HPDE6-E6E7 (cell line): Measurements from ENCODE around the gene KRTAP10-4.
"Not testable (repeated sequence)": the region's sequence is repeated elsewhere in the genome, so short reads cannot be mapped to it uniquely, and the experiment has no call there.

Source experiments
- DNase-seq: peaks from one replicate; pipeline ENCODE4 v3.0.0; 2011; ENCODE audit warnings: missing footprints; ENCODE audit errors: extremely low spot score

Gene KRTAP10-4

DNA sequence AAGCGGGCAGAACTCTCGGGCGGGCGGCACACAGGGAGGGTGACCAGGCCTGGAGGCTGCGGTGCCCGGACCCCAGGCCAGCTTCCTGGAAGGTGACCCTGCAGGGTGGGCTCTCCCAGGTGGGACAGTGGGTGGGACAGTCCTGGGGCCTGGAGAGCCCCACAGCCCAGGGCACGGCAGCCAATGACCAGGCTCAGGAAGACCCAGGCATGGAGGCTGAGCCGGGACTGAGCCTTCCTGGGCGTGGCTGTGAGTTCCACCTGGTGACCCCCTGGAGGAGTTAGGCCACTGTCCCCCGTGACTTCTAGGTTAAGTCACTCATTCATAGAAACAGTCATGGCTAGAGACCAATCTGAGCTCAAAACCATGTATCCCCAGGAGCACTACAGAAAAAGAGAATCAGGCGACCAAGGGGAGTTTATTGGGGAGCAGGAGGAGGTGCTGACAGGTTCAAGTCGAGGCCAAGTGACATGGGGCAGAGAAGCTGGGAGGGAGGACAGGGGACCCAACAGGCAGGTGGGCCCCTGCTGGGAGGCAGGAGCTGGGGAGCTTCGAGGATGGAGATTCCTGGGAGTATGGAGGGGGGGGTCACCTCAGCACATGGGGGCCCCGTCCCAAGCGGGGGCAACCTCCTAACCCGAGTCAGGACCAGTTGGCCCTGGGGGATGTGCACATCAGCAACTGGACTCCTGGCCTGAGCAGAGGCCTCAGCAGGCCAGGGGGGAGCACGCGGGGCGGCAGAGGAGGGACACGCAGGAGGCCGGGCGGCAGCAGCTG, 5.7 kb downstream of the KRTAP10-4 start:
- DNase-seq = no peak

DNA sequence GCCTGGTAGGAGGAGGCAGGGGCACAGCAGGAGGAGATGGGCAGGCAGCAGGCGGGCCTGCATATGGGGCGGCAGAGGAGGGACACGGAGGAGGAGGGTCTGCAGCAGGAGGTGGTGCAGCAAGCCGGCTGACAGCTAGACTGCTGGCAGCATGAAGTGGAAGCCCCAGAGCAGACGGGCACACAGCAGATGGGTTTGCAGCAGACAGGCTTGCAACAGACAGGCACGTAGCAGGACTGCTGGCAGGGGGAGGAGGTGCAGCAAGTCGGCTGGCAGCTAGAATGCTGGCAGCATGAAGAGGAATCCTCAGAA, 6.3 kb downstream of the KRTAP10-4 start:
- no peak for DNase-seq

DNA sequence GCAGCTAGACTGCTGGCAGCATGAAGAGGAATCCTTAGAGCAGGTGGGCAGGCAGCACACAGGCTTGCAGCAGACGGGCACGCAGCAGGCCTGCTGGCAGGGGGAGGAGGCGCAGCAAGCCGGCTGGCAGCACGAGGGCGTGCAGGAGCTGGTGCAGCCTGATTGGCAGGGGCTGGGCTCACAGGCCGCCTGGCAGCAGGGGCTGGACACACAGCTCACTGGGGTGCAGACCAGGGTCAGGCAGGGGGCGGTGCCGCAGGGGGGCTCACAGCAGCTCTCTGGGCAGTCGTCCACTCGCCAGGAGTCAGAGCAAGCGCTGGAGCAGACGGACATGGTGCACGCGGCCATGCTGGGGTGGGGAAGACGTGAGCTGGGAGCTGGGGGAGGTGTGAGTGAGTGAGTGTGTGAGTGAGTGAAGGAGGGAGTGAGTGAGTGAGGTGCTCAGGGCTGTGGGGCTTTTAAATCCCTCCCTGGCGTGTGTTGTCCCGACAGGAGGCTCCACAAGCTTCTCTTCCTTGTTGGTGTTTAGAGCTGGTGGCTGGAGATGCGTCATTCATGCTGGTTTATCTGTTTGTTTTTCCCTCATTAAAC, 6.8 kb downstream of the KRTAP10-4 start, which contains the start of gene KRTAP10-5:
KRTAP10-5 (minus strand) TSS at position 374 of the 591 bp plus-strand sequence; CDS start at position 348, 26 bp downstream.
- DNase-seq = not testable (repeated sequence)

DNA sequence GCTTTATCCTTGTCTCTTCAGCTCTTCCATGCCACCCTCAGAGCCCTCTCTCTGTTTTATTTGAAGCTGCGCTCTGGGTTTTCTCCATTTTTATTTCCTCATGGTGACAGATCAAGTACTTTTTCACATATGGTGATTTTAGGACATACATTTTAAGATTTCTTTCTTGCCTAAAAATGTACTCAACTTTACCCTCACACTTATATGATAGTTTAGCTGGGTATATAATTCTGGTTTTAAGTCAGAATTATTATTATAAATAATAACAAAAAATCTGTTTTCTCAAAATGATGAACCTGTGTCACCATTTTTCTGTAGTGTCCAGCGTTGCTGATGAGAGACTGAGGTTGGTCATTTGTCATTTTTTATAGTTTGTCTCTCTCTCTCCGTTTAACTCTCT, 7.6 kb downstream of the KRTAP10-4 start:
- no peak for DNase-seq

DNA sequence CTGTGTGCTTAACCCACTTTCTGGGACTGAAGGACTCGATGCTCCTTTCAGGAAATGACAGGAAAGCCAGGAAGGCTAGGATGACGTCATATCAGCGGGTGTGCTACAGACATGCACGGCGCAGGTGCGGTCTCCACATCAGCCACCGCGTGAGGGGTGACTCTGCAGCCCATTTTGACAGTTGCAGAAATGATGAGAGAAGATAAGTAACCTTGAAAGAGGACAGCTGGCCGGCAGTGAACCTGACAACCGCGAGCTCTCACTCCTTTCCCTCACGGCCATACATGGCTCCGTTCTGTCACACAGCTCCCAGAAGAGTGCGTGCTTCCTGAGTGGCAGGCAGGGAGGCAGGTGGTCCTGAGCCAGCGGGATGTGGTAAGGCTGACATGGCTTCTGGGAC, 8.5 kb downstream of the KRTAP10-4 start:
- no peak for DNase-seq

DNA sequence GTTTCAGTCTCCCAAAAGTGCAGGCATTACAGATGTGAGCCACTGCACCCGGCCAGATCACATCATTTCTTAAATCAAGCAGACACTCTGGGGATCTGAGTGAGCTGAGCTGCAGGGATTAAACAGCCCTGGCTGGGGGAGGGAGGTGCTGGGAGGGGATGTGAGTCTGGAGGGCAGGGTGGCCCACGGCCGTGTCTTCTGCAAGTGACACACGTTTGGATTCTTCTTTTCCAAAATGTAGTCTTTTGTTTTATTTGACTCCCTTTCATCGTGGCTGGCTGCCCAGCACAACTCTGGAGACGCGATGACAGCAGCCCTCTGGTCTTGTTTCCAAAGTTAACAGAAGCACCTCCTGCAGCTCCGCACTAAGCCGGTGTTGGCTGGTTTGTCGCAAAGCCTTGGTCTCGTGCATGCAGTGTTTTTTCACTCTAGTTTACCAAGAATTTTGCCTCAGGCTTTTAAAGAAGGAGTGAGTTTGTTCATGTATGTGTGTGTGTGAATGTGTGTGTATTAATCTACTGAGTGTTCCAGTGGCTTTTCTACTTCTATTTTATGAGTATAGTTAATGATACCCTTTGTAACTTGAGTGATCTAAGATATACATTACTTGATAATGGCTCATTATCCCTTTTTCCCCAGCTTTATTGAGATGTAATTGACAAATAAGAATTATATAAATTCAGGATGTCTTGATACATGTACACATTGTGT, 9.7 kb downstream of the KRTAP10-4 start:
- DNase-seq = no peak

DNA sequence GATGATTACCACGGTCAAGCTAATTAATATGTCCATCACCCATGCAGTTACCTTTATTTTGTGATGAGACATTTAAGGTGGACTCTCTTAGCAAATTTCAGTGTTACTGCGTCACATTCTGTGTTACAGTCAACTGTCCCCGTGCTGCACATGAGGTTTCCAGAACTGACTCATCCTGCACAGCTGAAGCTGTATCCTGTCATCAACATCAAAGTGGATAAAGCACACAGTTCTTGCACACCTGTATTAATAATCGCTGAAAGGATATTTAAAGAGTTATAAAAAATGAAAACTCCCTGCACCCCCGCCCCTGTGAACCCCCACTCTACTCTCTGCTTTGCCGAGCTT, 10.2 kb downstream of the KRTAP10-4 start:
- no peak for DNase-seq

DNA sequence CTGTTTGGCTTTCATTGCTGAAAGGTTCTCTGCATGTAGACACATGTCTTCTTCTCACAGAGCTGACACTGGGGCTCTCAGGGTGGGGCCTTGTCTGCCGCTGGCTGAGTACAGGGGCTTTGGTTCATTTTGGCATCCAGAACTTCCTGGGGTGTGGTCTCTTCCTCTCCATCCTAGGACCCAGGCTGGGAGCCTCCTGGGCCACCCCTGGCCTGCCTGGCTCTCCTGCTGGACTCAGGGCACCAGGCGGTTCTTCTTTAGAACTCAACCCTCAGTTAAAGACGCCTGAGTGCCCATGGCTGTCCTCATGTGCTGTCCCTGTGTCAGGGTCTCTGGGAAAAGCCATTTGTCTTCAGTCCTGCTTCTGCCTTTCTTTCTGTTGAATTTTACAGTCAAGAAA, 12.4 kb downstream of the KRTAP10-4 start:
- DNase-seq = no peak

DNA sequence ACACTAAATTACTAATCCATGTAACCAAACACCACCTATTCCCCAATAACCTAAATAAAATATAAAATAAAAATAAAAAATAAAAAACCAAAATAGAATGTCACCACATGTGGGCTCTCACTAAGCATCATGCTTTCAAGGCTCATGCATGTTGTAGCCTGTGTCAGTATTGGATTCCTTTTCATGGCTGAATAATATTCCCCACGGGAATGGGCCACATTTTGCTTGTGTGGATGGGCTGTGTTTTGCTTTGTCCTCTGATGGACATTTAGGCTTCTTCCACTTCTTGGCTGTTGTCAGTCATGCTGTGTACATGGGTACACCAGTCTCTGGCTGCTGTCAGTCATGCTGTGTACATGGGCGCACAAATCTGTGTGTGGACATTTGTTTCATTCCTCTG, 15.6 kb downstream of the KRTAP10-4 start:
- no peak for DNase-seq

DNA sequence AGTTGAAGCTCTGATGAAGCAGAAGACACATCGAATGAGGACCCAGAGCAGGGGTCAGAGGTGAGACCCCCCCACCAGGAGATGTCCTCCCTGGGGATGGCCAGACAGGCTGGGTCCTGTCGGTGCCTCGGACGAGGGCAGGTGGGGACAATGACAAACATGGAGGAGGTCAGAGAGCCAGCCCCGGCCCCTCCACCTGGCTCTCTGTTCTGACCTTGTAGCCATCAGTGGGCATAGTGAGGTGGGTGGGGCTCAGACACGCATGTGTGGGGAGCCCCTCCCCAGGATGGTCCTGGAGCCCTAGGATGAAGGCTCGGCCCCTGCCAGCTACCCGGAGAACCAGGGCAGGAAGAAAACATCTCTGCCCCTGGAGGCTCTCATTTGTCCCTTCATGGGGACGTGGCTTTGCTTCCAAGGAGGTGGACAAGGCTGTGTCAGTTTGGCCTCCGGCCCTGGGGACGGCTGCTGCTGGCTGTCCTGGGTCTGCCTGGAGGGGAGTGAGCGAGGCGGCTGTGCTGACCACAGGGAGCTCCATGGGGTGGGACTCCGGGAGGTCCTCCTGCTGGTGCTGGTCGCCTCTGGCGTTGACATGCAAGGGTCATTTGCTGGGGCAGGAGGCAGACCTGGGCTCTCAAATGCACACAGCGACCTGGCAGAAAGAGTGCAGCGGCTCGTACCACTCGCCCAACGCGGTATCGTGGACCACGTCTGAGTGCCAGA, 16.2 kb downstream of the KRTAP10-4 start:
- no peak for DNase-seq

DNA sequence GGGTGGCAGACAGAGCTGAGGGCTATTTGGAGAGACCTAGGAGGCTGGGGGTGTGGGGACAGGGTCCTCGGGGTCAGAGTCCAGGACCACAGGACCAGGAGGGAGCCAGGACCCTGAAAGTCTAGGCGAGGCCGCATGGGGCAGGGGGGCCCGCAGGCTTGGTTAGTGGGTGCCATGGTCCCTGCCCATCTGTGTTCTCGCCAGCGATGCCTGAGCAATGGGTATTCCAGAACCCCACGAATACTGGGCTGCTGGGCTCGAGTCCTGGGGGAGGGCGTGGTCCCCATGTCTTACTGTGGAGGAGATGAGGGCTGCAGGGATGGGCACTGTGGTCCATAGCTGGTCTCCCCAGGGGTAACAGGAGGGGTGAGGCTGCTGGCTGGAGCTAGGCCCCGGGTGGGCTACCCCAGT, 16.8 kb downstream of the KRTAP10-4 start:
- DNase-seq = no peak

DNA sequence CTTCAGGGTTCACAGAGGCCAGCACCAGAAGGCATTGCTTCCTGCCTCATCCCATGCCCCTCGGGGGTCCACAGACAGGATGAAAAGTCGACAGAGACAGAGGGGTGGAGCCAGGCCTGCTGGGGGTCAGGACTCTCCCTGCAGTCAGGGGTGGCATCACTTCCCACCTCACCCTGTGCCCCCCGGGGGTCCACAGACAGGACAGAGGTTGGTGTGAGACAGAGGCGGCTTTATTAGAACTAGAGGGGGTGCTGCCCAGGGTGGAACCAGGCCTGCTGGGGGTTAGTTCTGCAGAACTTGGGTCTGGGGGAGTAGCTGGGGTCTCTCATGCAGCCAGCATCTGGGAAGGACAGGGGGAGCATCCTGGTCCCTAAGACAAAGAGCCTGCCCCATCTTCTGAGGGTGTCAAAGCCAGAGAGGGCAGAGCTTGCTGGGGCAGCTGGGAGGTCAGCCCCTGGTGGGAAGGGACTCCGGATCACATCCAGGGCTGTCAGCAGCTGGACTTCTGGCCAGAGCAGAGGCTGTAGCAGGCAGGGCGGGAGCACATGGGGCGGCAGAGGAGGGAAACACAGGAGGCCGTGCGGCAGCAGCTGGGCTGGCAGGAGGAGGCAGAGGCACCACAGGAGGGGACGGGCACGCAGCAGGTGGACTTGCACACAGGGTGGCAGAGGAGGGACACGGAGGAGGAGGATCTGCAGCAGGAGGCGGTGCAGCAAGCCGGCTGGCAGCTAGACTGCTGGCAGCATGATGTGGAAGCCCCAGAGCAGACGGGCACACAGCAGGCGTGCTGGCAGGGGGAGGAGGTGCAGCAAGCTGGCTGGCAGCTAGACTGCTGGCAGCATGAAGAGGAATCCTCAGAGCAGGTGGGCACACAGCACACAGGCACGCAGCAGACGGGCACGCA, 17.6 kb downstream of the KRTAP10-4 start:
- not testable (repeated sequence) for DNase-seq

DNA sequence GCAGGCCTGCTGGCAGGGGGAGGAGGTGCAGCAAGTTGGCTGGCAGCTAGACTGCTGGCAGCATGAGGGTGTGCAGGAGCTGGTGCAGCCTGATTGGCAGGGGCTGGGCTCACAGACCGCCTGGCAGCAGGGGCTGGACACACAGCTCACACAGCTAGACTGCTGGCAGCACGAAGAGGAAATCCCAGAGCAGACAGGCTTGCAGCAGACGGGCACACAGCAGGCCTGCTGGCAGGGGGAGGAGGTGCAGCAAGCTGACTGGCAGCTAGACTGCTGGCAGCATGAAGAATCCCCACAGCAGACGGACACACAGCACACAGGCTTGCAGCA, 18.2 kb downstream of the KRTAP10-4 start:
- not testable (repeated sequence) for DNase-seq

DNA sequence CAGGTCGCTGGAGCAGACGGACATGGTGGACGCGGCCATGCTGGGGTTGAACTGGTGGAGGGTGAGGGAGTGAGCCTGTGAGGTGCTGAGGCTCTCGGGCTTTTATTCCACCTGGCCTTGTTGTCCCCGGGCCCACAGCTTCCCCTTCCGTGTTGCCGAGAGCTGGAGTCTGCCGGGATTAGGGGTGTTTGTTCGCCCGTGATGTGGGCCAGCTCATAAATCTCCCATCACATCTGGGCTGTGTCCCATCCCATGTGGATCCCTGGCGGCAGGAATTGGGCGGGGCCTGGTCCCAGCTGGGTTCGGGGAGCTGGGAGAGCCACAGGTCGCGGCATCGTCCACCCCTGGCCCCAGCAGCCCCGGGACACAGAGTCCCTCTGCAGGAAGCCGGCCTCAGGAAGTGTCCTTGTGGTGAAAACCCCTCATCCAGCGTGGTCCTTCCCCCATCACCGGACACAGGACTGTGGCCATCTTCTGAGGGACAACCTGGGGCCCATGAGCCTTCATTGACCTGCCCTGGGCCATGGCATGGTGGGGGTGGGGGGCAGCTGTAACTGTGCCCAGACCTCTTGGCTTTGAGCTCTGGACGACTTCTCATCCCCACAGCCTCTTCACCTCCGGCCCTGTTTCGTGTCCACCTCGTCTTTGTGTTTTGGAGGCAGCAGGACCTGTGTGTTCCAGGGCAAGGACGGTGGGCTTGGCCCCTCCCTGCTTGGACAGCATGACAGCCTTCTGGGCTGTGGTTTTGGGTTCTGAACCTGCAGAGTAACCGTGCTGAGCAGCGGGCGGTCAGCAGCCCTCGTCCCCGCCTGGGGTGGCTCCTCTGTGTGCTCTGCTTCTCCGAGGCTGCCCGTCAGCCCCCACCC, 19.1 kb downstream of the KRTAP10-4 start, which contains the start of gene KRTAP10-6:
KRTAP10-6 (minus strand) TSS at position 60 of the 866 bp plus-strand sequence; CDS start at position 39, 21 bp downstream.
- no peak for DNase-seq

DNA sequence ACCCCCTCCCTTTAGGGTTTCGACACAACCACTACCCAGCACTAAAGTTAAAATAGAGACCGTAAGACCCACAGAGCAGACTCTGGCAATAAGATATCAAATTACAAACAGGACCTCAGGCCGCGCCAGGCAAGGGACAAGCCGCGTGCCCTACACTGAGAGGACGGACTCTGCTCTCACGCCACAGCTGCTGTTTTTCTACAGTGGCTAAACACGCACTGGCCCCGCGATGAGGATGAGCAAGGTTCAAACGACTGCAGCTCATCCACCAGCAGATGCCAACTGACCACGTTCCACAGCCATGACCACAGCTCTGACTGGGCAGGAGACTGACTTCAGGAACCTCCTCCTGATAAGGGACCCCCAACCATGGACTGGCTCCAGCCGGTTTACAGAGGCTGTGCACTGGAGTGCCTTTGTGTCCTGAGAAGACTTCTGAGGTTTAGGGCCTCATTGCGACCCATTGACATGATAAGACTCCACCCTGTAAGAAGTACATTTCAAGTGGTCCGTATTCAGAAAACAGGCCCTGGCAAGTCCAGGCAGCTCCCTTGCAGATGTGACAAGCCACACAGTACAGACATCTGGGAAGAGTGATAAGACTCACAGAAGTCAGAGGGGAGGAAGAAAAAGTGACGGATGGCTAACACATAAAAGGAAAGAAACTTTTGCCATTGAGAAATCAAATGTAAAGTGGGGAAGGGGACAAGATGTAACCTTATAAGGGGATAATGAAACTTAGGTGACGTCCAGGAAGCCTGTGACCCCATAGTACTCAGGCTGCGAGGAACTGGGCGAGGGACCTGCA, 20.3 kb downstream of the KRTAP10-4 start:
- no peak for DNase-seq

DNA sequence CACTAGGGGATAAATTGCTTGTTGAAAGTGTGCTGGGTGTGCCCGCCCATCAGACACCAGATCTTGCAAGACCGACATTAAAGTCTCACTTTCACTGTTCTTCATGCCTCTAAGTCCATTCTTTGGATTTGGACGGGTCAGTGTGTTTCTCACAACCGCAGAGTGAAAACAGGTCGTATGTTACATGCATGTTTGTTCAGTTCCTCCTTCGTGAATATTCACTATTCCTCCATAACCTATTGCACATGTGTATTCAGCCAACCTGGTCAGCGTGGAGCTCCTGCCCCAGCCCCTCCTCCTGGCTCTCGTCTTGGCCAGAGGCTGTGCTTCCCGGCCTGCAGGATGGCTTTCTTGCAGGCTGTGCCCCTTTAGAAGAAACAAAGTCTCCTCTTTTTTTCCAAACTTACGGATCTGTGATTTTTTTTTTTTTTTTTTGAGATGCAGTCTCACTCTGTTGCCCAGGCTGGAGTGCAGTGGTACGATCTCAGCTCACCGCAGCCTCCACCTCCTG, 20.9 kb downstream of the KRTAP10-4 start:
- DNase-seq = no peak

DNA sequence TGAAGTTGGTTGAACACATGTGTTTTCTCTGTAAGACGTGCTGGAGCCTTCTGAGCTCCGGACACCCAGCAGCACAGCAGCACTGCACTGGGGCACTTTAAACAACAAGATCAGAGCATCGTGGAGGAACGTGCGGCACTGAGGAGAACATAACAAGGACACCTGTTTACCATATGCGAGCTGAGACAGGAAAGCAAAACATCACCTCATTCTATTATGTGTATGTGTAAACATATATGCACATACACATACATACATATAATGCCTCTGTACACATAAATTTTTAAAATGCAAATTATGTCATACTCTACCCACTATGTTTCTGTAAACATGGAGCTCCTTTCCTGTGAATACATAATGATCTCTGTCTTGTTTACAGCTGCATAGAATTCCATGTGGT, 22.0 kb downstream of the KRTAP10-4 start:
- no peak for DNase-seq

DNA sequence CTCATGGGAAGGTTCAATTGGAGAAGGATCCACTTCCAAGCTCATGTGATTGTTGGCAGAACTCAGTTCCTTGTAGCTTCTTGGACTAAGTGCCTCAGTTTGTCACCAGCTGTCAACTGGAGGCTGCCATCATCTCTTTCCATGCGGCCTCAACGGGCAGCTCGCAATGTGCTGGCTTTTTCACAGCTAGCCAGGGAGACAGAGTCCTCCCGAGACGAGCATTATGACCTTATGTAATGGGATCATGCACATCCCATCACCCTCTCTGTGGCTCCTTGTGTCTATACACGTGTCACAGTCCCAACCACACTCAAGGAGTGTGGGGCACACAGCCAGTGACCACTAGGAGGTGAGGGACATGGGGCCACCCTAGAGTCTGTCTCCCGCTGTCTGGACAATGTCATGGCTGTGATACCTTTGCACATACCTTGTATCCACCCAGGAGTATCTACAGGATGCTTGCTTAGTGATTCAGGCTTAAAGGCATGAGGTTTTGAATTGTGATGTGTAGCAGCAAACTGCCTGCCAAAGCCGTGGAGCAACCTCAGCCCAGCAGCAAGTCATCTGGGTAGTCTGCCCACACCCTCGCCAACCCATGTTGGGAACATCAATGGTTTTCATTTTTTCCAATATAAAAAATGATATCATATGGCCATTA, 22.7 kb downstream of the KRTAP10-4 start:
- DNase-seq = no peak

DNA sequence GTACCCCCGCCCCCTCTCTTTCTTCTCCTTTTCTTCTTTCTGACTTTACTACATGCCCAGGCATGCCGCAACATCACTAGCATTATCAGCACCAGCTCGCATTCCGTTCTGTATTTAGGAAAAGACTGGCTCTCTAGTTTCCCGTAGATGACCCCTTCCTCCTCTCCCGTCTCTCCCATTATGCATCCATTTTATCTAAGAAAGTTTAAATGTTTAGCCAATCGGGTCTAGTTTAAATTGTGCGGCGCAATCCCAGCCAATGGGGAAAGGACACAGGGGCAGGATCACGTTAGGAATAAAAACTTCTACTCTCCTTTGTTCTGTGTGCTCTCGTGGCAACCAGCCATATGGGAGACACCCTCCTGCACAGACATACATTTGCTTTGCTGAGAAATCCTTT, 24.5 kb downstream of the KRTAP10-4 start:
- no peak for DNase-seq
